BLaER1 (cell line): ENCODE results near the gene DDX10.

Source experiments
- H3K27ac ChIP-seq: shearing (Covaris generic); formaldehyde crosslinking; 2 replicates; pipeline ENCODE4 v1.8.1; 2022
- H3K27me3 ChIP-seq: shearing (Covaris generic); formaldehyde crosslinking; 2 replicates; pipeline ENCODE4 v1.8.1; 2022
- H3K36me3 ChIP-seq: shearing (Covaris generic); formaldehyde crosslinking; 2 replicates; pipeline ENCODE4 v1.8.1; 2022
- H3K4me1 ChIP-seq: shearing (Covaris generic); formaldehyde crosslinking; 2 replicates; pipeline ENCODE4 v1.8.1; 2022
- H3K4me2 ChIP-seq: shearing (Covaris generic); formaldehyde crosslinking; 2 replicates; pipeline ENCODE4 v1.8.1; 2022
- H3K4me3 ChIP-seq: shearing (Covaris generic); formaldehyde crosslinking; 2 replicates; pipeline ENCODE4 v1.8.1; 2022
- H3K9ac ChIP-seq: shearing (Covaris generic); formaldehyde crosslinking; 2 replicates; pipeline ENCODE4 v1.8.1; 2022
- H3K9me3 ChIP-seq: shearing (Covaris generic); formaldehyde crosslinking; 2 replicates; pipeline ENCODE4 v1.8.1; 2022
- H4K20me1 ChIP-seq: shearing (Covaris generic); formaldehyde crosslinking; 2 replicates; pipeline ENCODE4 v1.8.1; 2022
- Cebpa-rat ChIP-seq: shearing (Covaris generic); IDR thresholded peaks from 2 replicates; pipeline ENCODE4 v1.8.1; 2022

The DDX10 gene

GRCh38 chr11:108708173-108708572 is 43.3 kb downstream of the DDX10 start:
- no peak overlapping the region for H3K27ac ChIP-seq
- no peak for TF ChIP-seq Cebpa-rat
- no peaks in the 10 kb centered on the region for H3K4me1 ChIP-seq
- no peaks in the 10 kb centered on the region for H3K27me3 ChIP-seq
- no peak overlapping the region for H3K4me3 ChIP-seq
- H4K20me1 ChIP-seq, result no peaks in the 10 kb centered on the region
- no peak overlapping the region for H3K4me2 ChIP-seq
- peaks cover 42% of the 10 kb centered on the region for H3K9me3 ChIP-seq
- peaks cover 91% of the 10 kb centered on the region for H3K36me3 ChIP-seq
- no peak overlapping the region for H3K9ac ChIP-seq

- Histone ChIP-seq H3K36me3 (peaks cover 91% of the 10 kb centered on the region), H3K4me1 (no peaks in the 10 kb centered on the region), H3K4me2 (no peak overlapping the region), H4K20me1 (0 out of 2 replicates have a peak, but pooled peaks cover 5% of the 10 kb centered on the region), H3K9ac (no peak overlapping the region), H3K9me3 (peaks cover 42% of the 10 kb centered on the region), H3K27ac (no peak overlapping the region), H3K4me3 (no peak overlapping the region), H3K27me3 (no peaks in the 10 kb centered on the region)
- no peak for TF ChIP-seq Cebpa-rat
Measured at GRCh38 chr11:108709741-108710140, 44.9 kb downstream of the DDX10 start.

GRCh38 chr11:108713076-108713790 is 48.4 kb downstream of the DDX10 start:
- Histone ChIP-seq H3K27ac (no peak overlapping the region), H3K4me3 (no peak overlapping the region), H3K9ac (no peak overlapping the region), H4K20me1 (0 out of 2 replicates have a peak, but pooled peaks cover 5% of the 10 kb centered on the region), H3K4me2 (no peak overlapping the region), H3K36me3 (peaks cover 86% of the 10 kb centered on the region), H3K4me1 (no peaks in the 10 kb centered on the region), H3K9me3 (peaks cover 27% of the 10 kb centered on the region), H3K27me3 (no peaks in the 10 kb centered on the region)
- TF ChIP-seq Cebpa-rat, result no peak

GRCh38 chr11:108715239-108715638 is 50.4 kb downstream of the DDX10 start:
- Histone ChIP-seq H3K9me3 (peaks cover 13% of the 10 kb centered on the region; the same call in 1 of the 2 replicates), H3K9ac (no peak overlapping the region), H3K36me3 (peaks cover 82% of the 10 kb centered on the region), H3K27ac (no peak overlapping the region), H3K4me1 (no peaks in the 10 kb centered on the region), H3K4me3 (no peak overlapping the region), H4K20me1 (0 out of 2 replicates have a peak, but pooled peaks cover 5% of the 10 kb centered on the region), H3K4me2 (no peak overlapping the region), H3K27me3 (no peaks in the 10 kb centered on the region)
- no peak for TF ChIP-seq Cebpa-rat

- TF ChIP-seq Cebpa-rat, result no peak
- H4K20me1 ChIP-seq, result 0 out of 2 replicates have a peak, but pooled peaks cover 5% of the 10 kb centered on the region
- no peaks in the 10 kb centered on the region; the same call in 1 of the 2 replicates for H3K9me3 ChIP-seq
- no peaks in the 10 kb centered on the region for H3K27me3 ChIP-seq
- no peak overlapping the region for H3K9ac ChIP-seq
- H3K4me1 ChIP-seq, result no peaks in the 10 kb centered on the region
- peaks cover 86% of the 10 kb centered on the region for H3K36me3 ChIP-seq
- H3K4me2 ChIP-seq, result no peak overlapping the region
- H3K27ac ChIP-seq, result no peak overlapping the region
- no peak overlapping the region for H3K4me3 ChIP-seq
Measured at GRCh38 chr11:108718466-108718865, 53.6 kb downstream of the DDX10 start.

GRCh38 chr11:108724974-108725689 is 60.3 kb downstream of the DDX10 start:
- no peaks in the 10 kb centered on the region; the same call in 1 of the 2 replicates for H3K9me3 ChIP-seq
- H4K20me1 ChIP-seq, result peaks cover 39% of the 10 kb centered on the region; the same call in 1 of the 2 replicates
- no peak overlapping the region for H3K27ac ChIP-seq
- no peak overlapping the region for H3K4me2 ChIP-seq
- H3K4me3 ChIP-seq, result no peak overlapping the region
- no peak overlapping the region for H3K9ac ChIP-seq
- H3K36me3 ChIP-seq, result peaks cover 57% of the 10 kb centered on the region
- H3K4me1 ChIP-seq, result no peaks in the 10 kb centered on the region
- H3K27me3 ChIP-seq, result no peaks in the 10 kb centered on the region
- no peak for TF ChIP-seq Cebpa-rat

- no peak overlapping the region for H3K9ac ChIP-seq
Measured at GRCh38 chr11:108726077-108726800, 61.4 kb downstream of the DDX10 start.

GRCh38 chr11:108727665-108728064 is 62.8 kb downstream of the DDX10 start:
- peaks cover 44% of the 10 kb centered on the region; the same call in 1 of the 2 replicates for H4K20me1 ChIP-seq
- no peak for TF ChIP-seq Cebpa-rat
- peaks cover 51% of the 10 kb centered on the region for H3K36me3 ChIP-seq
- no peak overlapping the region for H3K27ac ChIP-seq
- no peaks in the 10 kb centered on the region; the same call in 1 of the 2 replicates for H3K9me3 ChIP-seq
- H3K4me1 ChIP-seq, result no peaks in the 10 kb centered on the region
- no peak overlapping the region for H3K4me3 ChIP-seq
- no peak overlapping the region for H3K9ac ChIP-seq
- H3K27me3 ChIP-seq, result no peaks in the 10 kb centered on the region
- no peak overlapping the region for H3K4me2 ChIP-seq

More at GRCh38 chr11:108726077-108726800, 61.4 kb downstream of the DDX10 start:
- Histone ChIP-seq H3K27me3 (no peaks in the 10 kb centered on the region), H3K4me3 (no peak overlapping the region), H3K36me3 (peaks cover 51% of the 10 kb centered on the region), H4K20me1 (peaks cover 39% of the 10 kb centered on the region; the same call in 1 of the 2 replicates), H3K4me2 (no peak overlapping the region), H3K9me3 (no peaks in the 10 kb centered on the region; the same call in 1 of the 2 replicates), H3K27ac (no peak overlapping the region), H3K4me1 (no peaks in the 10 kb centered on the region)
- no peak for TF ChIP-seq Cebpa-rat

- no peak for TF ChIP-seq Cebpa-rat
- H4K20me1 ChIP-seq, result peaks cover 58% of the 10 kb centered on the region; the same call in 1 of the 2 replicates
- H3K4me1 ChIP-seq, result no peaks in the 10 kb centered on the region
- H3K9ac ChIP-seq, result no peak overlapping the region
- H3K4me3 ChIP-seq, result no peak overlapping the region
- peaks cover 38% of the 10 kb centered on the region for H3K36me3 ChIP-seq
- no peak overlapping the region for H3K4me2 ChIP-seq
- H3K27ac ChIP-seq, result no peak overlapping the region
- H3K27me3 ChIP-seq, result no peaks in the 10 kb centered on the region
- H3K9me3 ChIP-seq, result no peaks in the 10 kb centered on the region; the same call in 1 of the 2 replicates
Measured at GRCh38 chr11:108729227-108729871, 64.5 kb downstream of the DDX10 start.
